ENCODE results near the gene PCSK6.

Gene PCSK6

GRCh38 chr15:101348643-101349042 is 140.9 kb downstream of the PCSK6 start:
- ChIA-PET POLR2A (no interaction called here), CTCF (no interaction called here)
- TF ChIP-seq ZNF384 (IDR thresholded peaks at IDR 0.05) (no peak), CTBP1 (IDR thresholded peaks at IDR 0.05; ENCODE audit: borderline replicate concordance) (no peak), BHLHE40 (IDR thresholded peaks at IDR 0.05; ENCODE audit: borderline replicate concordance) (no peak), TARDBP (IDR thresholded peaks at IDR 0.05) (no peak), FOXA1 (IDR thresholded peaks at IDR 0.05) (no peak), L3MBTL2 (conservative IDR thresholded peaks at IDR 0.05) (no peak), NFRKB (IDR thresholded peaks at IDR 0.05) (no peak), HDGF (IDR thresholded peaks at IDR 0.05; ENCODE audit: borderline replicate concordance) (no peak), SP1 (IDR thresholded peaks at IDR 0.05) (no peak), FOXM1 (IDR thresholded peaks at IDR 0.05; ENCODE audit: borderline replicate concordance) (no peak)
- no peak for DNase-seq (ENCODE audit: extremely low spot score)

GRCh38 chr15:101348015-101348414 is 141.5 kb downstream of the PCSK6 start:
- DNase-seq (ENCODE audit: extremely low spot score): no peak
- CTCF ChIA-PET: interaction anchor here (1.1 kb wide), 1 partner anchor 230 kb away, joined by 3 read pairs; no protein-coding TSS in a partner anchor
- TF ChIP-seq SUZ12 (IDR thresholded peaks at IDR 0.05): no peak
- TF ChIP-seq LEF1 (IDR thresholded peaks at IDR 0.05; ENCODE audit: borderline replicate concordance): no peak
- no peak for TF ChIP-seq ZNF384 (IDR thresholded peaks at IDR 0.05)
- TF ChIP-seq NFRKB (IDR thresholded peaks at IDR 0.05): no peak
- no peak for TF ChIP-seq FOXM1 (IDR thresholded peaks at IDR 0.05; ENCODE audit: borderline replicate concordance)
- no peak for TF ChIP-seq ARNT (IDR thresholded peaks at IDR 0.05)
- no peak for TF ChIP-seq TARDBP (IDR thresholded peaks at IDR 0.05)
- TF ChIP-seq FOXK2 (IDR thresholded peaks at IDR 0.05): no peak
- no peak for TF ChIP-seq SP1 (IDR thresholded peaks at IDR 0.05)
- no peak for TF ChIP-seq HDGF (IDR thresholded peaks at IDR 0.05; ENCODE audit: borderline replicate concordance)
- TF ChIP-seq L3MBTL2 (conservative IDR thresholded peaks at IDR 0.05): no peak
- TF ChIP-seq, protein P1, sequence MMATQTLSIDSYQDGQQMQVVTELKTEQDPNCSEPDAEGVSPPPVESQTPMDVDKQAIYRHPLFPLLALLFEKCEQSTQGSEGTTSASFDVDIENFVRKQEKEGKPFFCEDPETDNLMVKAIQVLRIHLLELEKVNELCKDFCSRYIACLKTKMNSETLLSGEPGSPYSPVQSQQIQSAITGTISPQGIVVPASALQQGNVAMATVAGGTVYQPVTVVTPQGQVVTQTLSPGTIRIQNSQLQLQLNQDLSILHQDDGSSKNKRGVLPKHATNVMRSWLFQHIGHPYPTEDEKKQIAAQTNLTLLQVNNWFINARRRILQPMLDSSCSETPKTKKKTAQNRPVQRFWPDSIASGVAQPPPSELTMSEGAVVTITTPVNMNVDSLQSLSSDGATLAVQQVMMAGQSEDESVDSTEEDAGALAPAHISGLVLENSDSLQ (IDR thresholded peaks at IDR 0.05): no peak
- TF ChIP-seq CTBP1 (IDR thresholded peaks at IDR 0.05; ENCODE audit: borderline replicate concordance): no peak
- TF ChIP-seq FOXA1 (IDR thresholded peaks at IDR 0.05): no peak

DNA sequence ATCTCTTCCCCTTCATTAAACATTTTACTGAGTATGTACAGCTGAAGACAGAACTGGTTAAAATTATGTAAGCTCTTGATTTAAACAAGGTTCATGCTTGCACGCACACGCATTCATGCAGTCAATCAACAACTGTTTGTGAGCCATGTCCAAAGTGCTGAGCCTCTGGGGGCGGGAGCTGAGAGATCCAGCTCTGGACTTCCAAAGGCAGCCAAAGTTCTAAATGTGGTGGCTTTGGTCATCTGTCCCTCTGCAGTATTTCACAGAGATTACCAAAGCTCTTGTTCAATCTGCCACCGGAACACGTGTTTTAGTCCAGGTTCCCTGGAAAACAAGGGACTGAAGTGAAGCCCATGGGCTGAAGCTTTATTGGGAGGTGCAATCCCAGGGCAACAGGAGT is 142.1 kb downstream of the PCSK6 start:
- TF ChIP-seq TARDBP (IDR thresholded peaks at IDR 0.05): no peak
- TF ChIP-seq NFRKB (IDR thresholded peaks at IDR 0.05): no peak
- no peak for TF ChIP-seq SUZ12 (IDR thresholded peaks at IDR 0.05)
- TF ChIP-seq L3MBTL2 (conservative IDR thresholded peaks at IDR 0.05): no peak
- TF ChIP-seq HDGF (IDR thresholded peaks at IDR 0.05; ENCODE audit: borderline replicate concordance): no peak
- TF ChIP-seq FOXM1 (IDR thresholded peaks at IDR 0.05; ENCODE audit: borderline replicate concordance): no peak
- no peak for TF ChIP-seq LEF1 (IDR thresholded peaks at IDR 0.05; ENCODE audit: borderline replicate concordance)
- TF ChIP-seq FOXK2 (IDR thresholded peaks at IDR 0.05): no peak
- no peak for TF ChIP-seq BHLHE40 (IDR thresholded peaks at IDR 0.05; ENCODE audit: borderline replicate concordance)
- no peak for TF ChIP-seq ZNF384 (IDR thresholded peaks at IDR 0.05)
- TF ChIP-seq CTBP1 (IDR thresholded peaks at IDR 0.05; ENCODE audit: borderline replicate concordance): no peak
- no peak for TF ChIP-seq FOXA1 (IDR thresholded peaks at IDR 0.05)
- TF ChIP-seq, protein P1 (IDR thresholded peaks at IDR 0.05): no peak
- TF ChIP-seq ELF4 (IDR thresholded peaks at IDR 0.05): no peak
- POLR2A ChIA-PET: interaction anchor here (0.9 kb wide), 1 partner anchor 8 kb away, joined by 3 read pairs; no protein-coding TSS in a partner anchor
- CTCF ChIA-PET: interaction anchor here (0.6 to 1.1 kb wide), 2 partner anchors 57 to 231 kb away, joined by 3 to 5 read pairs; no protein-coding TSS in a partner anchor
- no peak for DNase-seq (ENCODE audit: extremely low spot score)

More at GRCh38 chr15:101348015-101348414, 141.5 kb downstream of the PCSK6 start:
- POLR2A ChIA-PET: interaction anchor here (0.9 kb wide), 1 partner anchor 9 kb away, joined by 3 read pairs; no protein-coding TSS in a partner anchor

- ChIA-PET POLR2A (interaction anchor here (0.9 kb wide), 1 partner anchor 8 kb away, joined by 3 read pairs; no protein-coding TSS in a partner anchor), CTCF (interaction anchor here (0.6 to 1.1 kb wide), 3 partner anchors 57 to 303 kb away, joined by 3 to 5 read pairs (median 3); no protein-coding TSS in a partner anchor)
- DNase-seq (ENCODE audit: extremely low spot score): no peak
- no peak for TF ChIP-seq NFRKB (IDR thresholded peaks at IDR 0.05)
- TF ChIP-seq ELF4 (IDR thresholded peaks at IDR 0.05): no peak
- no peak for TF ChIP-seq FOXA1 (IDR thresholded peaks at IDR 0.05)
- TF ChIP-seq, protein P1 (IDR thresholded peaks at IDR 0.05): no peak
- TF ChIP-seq TARDBP (IDR thresholded peaks at IDR 0.05): no peak
- TF ChIP-seq CTBP1 (IDR thresholded peaks at IDR 0.05; ENCODE audit: borderline replicate concordance): no peak
- TF ChIP-seq BHLHE40 (IDR thresholded peaks at IDR 0.05; ENCODE audit: borderline replicate concordance): no peak
- TF ChIP-seq ZNF384 (IDR thresholded peaks at IDR 0.05): no peak
- no peak for TF ChIP-seq SUZ12 (IDR thresholded peaks at IDR 0.05)
- TF ChIP-seq FOXM1 (IDR thresholded peaks at IDR 0.05; ENCODE audit: borderline replicate concordance): no peak
- no peak for TF ChIP-seq SP1 (IDR thresholded peaks at IDR 0.05)
- no peak for TF ChIP-seq LEF1 (IDR thresholded peaks at IDR 0.05; ENCODE audit: borderline replicate concordance)
- no peak for TF ChIP-seq L3MBTL2 (conservative IDR thresholded peaks at IDR 0.05)
- no peak for TF ChIP-seq ARNT (IDR thresholded peaks at IDR 0.05)
- TF ChIP-seq HDGF (IDR thresholded peaks at IDR 0.05; ENCODE audit: borderline replicate concordance): no peak
- no peak for TF ChIP-seq FOXK2 (IDR thresholded peaks at IDR 0.05)
Observed at GRCh38 chr15:101346928-101347327, 142.6 kb downstream of the PCSK6 start.

- CTCF ChIA-PET: no interaction called here
- POLR2A ChIA-PET: no interaction called here
- TF ChIP-seq FOXM1 (IDR thresholded peaks at IDR 0.05; ENCODE audit: borderline replicate concordance): no peak
- no peak for TF ChIP-seq HDGF (IDR thresholded peaks at IDR 0.05; ENCODE audit: borderline replicate concordance)
- DNase-seq (ENCODE audit: extremely low spot score): no peak
Observed at GRCh38 chr15:101342056-101342455, 147.5 kb downstream of the PCSK6 start.

DNA sequence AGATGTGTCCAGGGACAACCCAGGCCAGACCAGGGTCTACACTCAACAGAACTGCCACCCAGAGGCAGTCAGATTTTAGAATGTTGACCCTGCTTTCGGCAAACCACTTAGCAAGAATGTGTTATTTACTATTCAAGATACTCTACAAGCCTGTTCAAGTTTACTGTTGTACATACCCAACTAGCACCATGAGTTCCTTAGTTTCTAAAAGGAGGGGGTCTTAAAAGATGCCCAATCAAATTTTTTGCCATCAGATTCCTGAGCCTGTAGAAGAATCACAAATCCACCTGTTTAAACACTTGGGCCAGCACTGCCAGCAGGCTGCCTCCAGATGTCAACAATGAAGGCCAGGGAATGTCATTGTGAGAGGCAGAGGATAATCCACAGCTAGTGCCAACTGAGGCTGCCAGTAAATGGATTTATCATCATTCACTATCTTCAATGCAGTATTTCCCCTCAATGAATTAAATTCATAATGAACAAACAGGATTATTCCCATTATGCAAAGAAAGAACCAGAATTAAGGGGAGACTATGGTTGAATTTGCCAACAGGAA is 150.9 kb downstream of the PCSK6 start:
- TF ChIP-seq, protein P1 (IDR thresholded peaks at IDR 0.05): no peak
- TF ChIP-seq FOXK2 (IDR thresholded peaks at IDR 0.05): no peak
- TF ChIP-seq ARNT (IDR thresholded peaks at IDR 0.05): no peak
- TF ChIP-seq BHLHE40 (IDR thresholded peaks at IDR 0.05; ENCODE audit: borderline replicate concordance): no peak
- TF ChIP-seq ZNF384 (IDR thresholded peaks at IDR 0.05): no peak
- no peak for TF ChIP-seq TARDBP (IDR thresholded peaks at IDR 0.05)
- TF ChIP-seq LEF1 (IDR thresholded peaks at IDR 0.05; ENCODE audit: borderline replicate concordance): no peak
- TF ChIP-seq FOXA1 (IDR thresholded peaks at IDR 0.05): no peak
- TF ChIP-seq ELF4 (IDR thresholded peaks at IDR 0.05): no peak
- CTCF ChIA-PET: no interaction called here
- POLR2A ChIA-PET: interaction anchor here (1.0 kb wide), 1 partner anchor 9 kb away, joined by 3 read pairs; no protein-coding TSS in a partner anchor
- no peak for DNase-seq (ENCODE audit: extremely low spot score)
